Sigmoid colon (tissue), 4 donors: ENCODE data around the gene DFFB.

Source experiments
- EP300 ChIP-seq, 4 donors: sonication (generic); formaldehyde crosslinking; IDR thresholded peaks; one replicate each; pipeline ENCODE4 v1.6.1; 2017; ENCODE audit warnings: antibody characterized with exemption in 4 of 4
- TF ChIP-seq, protein P1 (sequence below), 4 experiments: fragments of 450-650 bp in 3 of 4; fragments of 200-600 bp in 1 of 4; IDR thresholded peaks; one replicate each; pipeline ENCODE4 v1.5.1; 2016 to 2019; ENCODE audit warnings: antibody characterized with exemption in 4 of 4, mild to moderate bottlenecking in 3 of 4, moderate library complexity in 2 of 4

- TF ChIP-seq, protein P1, sequence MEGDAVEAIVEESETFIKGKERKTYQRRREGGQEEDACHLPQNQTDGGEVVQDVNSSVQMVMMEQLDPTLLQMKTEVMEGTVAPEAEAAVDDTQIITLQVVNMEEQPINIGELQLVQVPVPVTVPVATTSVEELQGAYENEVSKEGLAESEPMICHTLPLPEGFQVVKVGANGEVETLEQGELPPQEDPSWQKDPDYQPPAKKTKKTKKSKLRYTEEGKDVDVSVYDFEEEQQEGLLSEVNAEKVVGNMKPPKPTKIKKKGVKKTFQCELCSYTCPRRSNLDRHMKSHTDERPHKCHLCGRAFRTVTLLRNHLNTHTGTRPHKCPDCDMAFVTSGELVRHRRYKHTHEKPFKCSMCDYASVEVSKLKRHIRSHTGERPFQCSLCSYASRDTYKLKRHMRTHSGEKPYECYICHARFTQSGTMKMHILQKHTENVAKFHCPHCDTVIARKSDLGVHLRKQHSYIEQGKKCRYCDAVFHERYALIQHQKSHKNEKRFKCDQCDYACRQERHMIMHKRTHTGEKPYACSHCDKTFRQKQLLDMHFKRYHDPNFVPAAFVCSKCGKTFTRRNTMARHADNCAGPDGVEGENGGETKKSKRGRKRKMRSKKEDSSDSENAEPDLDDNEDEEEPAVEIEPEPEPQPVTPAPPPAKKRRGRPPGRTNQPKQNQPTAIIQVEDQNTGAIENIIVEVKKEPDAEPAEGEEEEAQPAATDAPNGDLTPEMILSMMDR (IDR thresholded peaks at IDR 0.05) = no peak
- no peak for TF ChIP-seq EP300 (IDR thresholded peaks at IDR 0.05)
These were observed 35.9 kb downstream of the DFFB start for GRCh38 chr1:3893190-3893589.
